GM12874 (cell line): ENCODE results near the gene KIAA0319L.

Experiments used
- CTCF ChIP-seq: IDR thresholded peaks from 2 replicates; pipeline ENCODE4 v1.5.1; 2011; ENCODE audit warnings: low read depth, mild to moderate bottlenecking, control low read depth, low read length, moderate library complexity; ENCODE audit not compliant: insufficient read depth

KIAA0319L gene

GRCh38 chr1:35598895-35599294, 41.7 kb upstream of the KIAA0319L start:
- TF ChIP-seq CTCF = no peak

GRCh38 chr1:35597870-35598269, 40.7 kb upstream of the KIAA0319L start:
- no peak for TF ChIP-seq CTCF

GRCh38 chr1:35595684-35596083, 38.5 kb upstream of the KIAA0319L start:
- TF ChIP-seq CTCF = no peak

- no peak for TF ChIP-seq CTCF
Measured at GRCh38 chr1:35594005-35594760, 37.0 kb upstream of the KIAA0319L start.

- TF ChIP-seq CTCF = no peak
Measured at GRCh38 chr1:35592991-35593769, 36.0 kb upstream of the KIAA0319L start.

- TF ChIP-seq CTCF = no peak
Measured at GRCh38 chr1:35591211-35591610, 34.0 kb upstream of the KIAA0319L start.

GRCh38 chr1:35590476-35591040, 33.4 kb upstream of the KIAA0319L start:
- no peak for TF ChIP-seq CTCF
